K562 (cell line): ENCODE measurements around the gene ABHD5. TPM values are rescaled to one million over a fixed set of nuclear protein-coding genes. Genes with fewer than 3 reads are reported as not detected.

ENCODE experiments used
- CSDE1 ChIP-seq, 2 experiments: fragments of 450-650 bp; IDR thresholded peaks; 2 replicates each; pipeline ENCODE4 v1.6.1; 2016; ENCODE audit warnings: mild to moderate bottlenecking in 1 of 2
- CXXC5 ChIP-seq: fragments of 250-450 bp; sonication (Bioruptor Pico); IDR thresholded peaks from 2 replicates; pipeline ENCODE4 v1.8.0; 2022; ENCODE audit warnings: inconsistent platforms, mild to moderate bottlenecking, moderate library complexity
- KLF13 ChIP-seq: fragments of 450-650 bp; IDR thresholded peaks from 2 replicates; pipeline ENCODE4 v1.6.1; 2016; ENCODE audit warnings: missing genetic modification characterization, low read depth, mild to moderate bottlenecking, missing compliant biosample characterization, moderate library complexity, borderline replicate concordance
- L3MBTL2 ChIP-seq: fragments of 450-650 bp; IDR thresholded peaks from 2 replicates; pipeline ENCODE4 v1.6.1; 2016; ENCODE audit warnings: mild to moderate bottlenecking, moderate library complexity
- SIN3A ChIP-seq, 2 experiments: fragments of 150-350 bp in 1 of 2; IDR thresholded peaks; 2 replicates each; pipeline ENCODE4 v1.6.1; 2011 to 2016; ENCODE audit warnings: borderline replicate concordance in 2 of 2, low read depth in 2 of 2, low read length in 2 of 2, mild to moderate bottlenecking in 2 of 2, moderate library complexity in 2 of 2; ENCODE audit not compliant: control insufficient read depth in 1 of 2
- ZBTB17 ChIP-seq: fragments of 450-650 bp; formaldehyde crosslinking; IDR thresholded peaks from 2 replicates; pipeline ENCODE4 v1.4.0; 2020; ENCODE audit warnings: mild to moderate bottlenecking
- ZNF696 ChIP-seq: fragments of 250-450 bp; sonication (Bioruptor Pico); conservative IDR thresholded peaks from 2 replicates; pipeline ENCODE4 v1.4.0; 2020; ENCODE audit warnings: mild to moderate bottlenecking, moderate library complexity
- polyA plus RNA-seq, 8 experiments: library from polyadenylated mRNA; depleted of rRNA in 4 of 8; stranded (reverse) in 5 of 8; unstranded in 3 of 8; fragments of >200 nt; fragmentation: Nextera tagmentation in 2 of 8; fragmentation: Illumina TruSeq in 1 of 8; extraction: Ambion mirVana in 2 of 8; extraction: Trizol in 1 of 8; gene quantifications; 2 replicates each; pipeline versions ENCODE4 v1.2.1 to v1.2.3, GENCODE V29; 2011 to 2014; ENCODE audit warnings: inconsistent platforms in 1 of 8, missing spikeins in 1 of 8
- total RNA-seq, 7 experiments: library from RNA; depleted of rRNA in 6 of 7; stranded (reverse); fragments of >200 nt in 6 of 7; fragmentation: Illumina TruSeq in 2 of 7; extraction: Trizol in 2 of 7; gene quantifications; 2 replicates each; pipeline versions ENCODE4 v1.2.1 to v1.2.3, GENCODE V29; 2011 to 2021; ENCODE audit warnings: low replicate concordance in 1 of 7
- TF ChIP-seq, protein P1 (sequence below): fragments of 200-600 bp; sonication (generic); IDR thresholded peaks from one replicate; pipeline ENCODE4 v1.6.1; 2012; ENCODE audit warnings: mild to moderate bottlenecking, low read depth, low read length, inconsistent platforms
- TF ChIP-seq, protein P2 (sequence below), 2 experiments: fragments of 450-650 bp in 1 of 2; sonication (generic) in 1 of 2; formaldehyde crosslinking in 1 of 2; IDR thresholded peaks in 1 of 2; conservative IDR thresholded peaks in 1 of 2; 2 replicates each; pipeline versions ENCODE4 v1.6.1 to v1.8.1; 2016 to 2023; ENCODE audit warnings: mild to moderate bottlenecking in 2 of 2, moderate library complexity in 2 of 2, inconsistent platforms in 1 of 2, missing genetic modification reagents in 1 of 2
- TF ChIP-seq, protein P3 (sequence below): fragments of 150-350 bp; IDR thresholded peaks from 2 replicates; pipeline ENCODE4 v1.6.1; 2014; ENCODE audit warnings: low read depth, mild to moderate bottlenecking, low read length, borderline replicate concordance

Gene ABHD5
- total and polyA plus RNA-seq, 9 of the 15 experiments (the other 6 are each of a cell fraction or from before 2014, with no cell fraction given), result 27.8 to 61.7 (median 39.9) TPM

DNA sequence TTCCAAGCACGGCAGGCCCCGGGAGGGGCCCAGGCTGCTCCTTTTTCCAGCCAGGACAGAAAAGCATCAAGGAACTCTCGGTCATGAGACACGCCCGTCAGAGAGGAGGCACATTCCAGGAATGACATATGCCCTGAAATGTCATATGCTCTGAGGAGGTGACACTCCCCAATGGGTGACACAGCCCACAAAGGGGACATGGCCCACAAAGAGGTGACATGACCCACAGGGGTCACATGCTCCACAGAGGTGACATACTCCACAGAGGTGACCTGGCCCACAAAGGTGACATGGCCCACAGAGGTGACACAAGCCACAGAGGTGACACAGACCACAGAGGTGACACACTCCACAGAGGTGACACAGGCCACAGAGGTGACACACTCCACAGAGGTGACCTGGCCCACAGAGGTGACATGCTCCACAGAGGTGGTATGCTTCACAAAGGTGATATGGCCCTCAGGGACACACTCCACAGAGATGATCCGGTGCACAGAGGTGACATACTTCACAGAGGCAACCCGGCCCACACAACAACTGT, 79.2 kb downstream of the ABHD5 start (continued):
- TF ChIP-seq, protein P1, sequence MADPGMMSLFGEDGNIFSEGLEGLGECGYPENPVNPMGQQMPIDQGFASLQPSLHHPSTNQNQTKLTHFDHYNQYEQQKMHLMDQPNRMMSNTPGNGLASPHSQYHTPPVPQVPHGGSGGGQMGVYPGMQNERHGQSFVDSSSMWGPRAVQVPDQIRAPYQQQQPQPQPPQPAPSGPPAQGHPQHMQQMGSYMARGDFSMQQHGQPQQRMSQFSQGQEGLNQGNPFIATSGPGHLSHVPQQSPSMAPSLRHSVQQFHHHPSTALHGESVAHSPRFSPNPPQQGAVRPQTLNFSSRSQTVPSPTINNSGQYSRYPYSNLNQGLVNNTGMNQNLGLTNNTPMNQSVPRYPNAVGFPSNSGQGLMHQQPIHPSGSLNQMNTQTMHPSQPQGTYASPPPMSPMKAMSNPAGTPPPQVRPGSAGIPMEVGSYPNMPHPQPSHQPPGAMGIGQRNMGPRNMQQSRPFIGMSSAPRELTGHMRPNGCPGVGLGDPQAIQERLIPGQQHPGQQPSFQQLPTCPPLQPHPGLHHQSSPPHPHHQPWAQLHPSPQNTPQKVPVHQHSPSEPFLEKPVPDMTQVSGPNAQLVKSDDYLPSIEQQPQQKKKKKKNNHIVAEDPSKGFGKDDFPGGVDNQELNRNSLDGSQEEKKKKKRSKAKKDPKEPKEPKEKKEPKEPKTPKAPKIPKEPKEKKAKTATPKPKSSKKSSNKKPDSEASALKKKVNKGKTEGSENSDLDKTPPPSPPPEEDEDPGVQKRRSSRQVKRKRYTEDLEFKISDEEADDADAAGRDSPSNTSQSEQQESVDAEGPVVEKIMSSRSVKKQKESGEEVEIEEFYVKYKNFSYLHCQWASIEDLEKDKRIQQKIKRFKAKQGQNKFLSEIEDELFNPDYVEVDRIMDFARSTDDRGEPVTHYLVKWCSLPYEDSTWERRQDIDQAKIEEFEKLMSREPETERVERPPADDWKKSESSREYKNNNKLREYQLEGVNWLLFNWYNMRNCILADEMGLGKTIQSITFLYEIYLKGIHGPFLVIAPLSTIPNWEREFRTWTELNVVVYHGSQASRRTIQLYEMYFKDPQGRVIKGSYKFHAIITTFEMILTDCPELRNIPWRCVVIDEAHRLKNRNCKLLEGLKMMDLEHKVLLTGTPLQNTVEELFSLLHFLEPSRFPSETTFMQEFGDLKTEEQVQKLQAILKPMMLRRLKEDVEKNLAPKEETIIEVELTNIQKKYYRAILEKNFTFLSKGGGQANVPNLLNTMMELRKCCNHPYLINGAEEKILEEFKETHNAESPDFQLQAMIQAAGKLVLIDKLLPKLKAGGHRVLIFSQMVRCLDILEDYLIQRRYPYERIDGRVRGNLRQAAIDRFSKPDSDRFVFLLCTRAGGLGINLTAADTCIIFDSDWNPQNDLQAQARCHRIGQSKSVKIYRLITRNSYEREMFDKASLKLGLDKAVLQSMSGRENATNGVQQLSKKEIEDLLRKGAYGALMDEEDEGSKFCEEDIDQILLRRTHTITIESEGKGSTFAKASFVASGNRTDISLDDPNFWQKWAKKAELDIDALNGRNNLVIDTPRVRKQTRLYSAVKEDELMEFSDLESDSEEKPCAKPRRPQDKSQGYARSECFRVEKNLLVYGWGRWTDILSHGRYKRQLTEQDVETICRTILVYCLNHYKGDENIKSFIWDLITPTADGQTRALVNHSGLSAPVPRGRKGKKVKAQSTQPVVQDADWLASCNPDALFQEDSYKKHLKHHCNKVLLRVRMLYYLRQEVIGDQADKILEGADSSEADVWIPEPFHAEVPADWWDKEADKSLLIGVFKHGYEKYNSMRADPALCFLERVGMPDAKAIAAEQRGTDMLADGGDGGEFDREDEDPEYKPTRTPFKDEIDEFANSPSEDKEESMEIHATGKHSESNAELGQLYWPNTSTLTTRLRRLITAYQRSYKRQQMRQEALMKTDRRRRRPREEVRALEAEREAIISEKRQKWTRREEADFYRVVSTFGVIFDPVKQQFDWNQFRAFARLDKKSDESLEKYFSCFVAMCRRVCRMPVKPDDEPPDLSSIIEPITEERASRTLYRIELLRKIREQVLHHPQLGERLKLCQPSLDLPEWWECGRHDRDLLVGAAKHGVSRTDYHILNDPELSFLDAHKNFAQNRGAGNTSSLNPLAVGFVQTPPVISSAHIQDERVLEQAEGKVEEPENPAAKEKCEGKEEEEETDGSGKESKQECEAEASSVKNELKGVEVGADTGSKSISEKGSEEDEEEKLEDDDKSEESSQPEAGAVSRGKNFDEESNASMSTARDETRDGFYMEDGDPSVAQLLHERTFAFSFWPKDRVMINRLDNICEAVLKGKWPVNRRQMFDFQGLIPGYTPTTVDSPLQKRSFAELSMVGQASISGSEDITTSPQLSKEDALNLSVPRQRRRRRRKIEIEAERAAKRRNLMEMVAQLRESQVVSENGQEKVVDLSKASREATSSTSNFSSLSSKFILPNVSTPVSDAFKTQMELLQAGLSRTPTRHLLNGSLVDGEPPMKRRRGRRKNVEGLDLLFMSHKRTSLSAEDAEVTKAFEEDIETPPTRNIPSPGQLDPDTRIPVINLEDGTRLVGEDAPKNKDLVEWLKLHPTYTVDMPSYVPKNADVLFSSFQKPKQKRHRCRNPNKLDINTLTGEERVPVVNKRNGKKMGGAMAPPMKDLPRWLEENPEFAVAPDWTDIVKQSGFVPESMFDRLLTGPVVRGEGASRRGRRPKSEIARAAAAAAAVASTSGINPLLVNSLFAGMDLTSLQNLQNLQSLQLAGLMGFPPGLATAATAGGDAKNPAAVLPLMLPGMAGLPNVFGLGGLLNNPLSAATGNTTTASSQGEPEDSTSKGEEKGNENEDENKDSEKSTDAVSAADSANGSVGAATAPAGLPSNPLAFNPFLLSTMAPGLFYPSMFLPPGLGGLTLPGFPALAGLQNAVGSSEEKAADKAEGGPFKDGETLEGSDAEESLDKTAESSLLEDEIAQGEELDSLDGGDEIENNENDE, result no peak
- TF ChIP-seq CXXC5 (CRISPR knock-in tag), result peak; percentile 39; the same call in 1 of the 2 replicates
- no peak for TF ChIP-seq ZNF696 (CRISPR knock-in tag)
- TF ChIP-seq SIN3A (IDR thresholded peaks at IDR 0.05; ENCODE audit: borderline replicate concordance in 2 of 2, control insufficient read depth in 1 of 2, low read depth in 2 of 2, low read length in 2 of 2), result 0 out of 4 replicates have a peak, but pooled peaks of 1 of the 2 experiments have one; percentile 42
- no peak for TF ChIP-seq KLF13 (tag)
- TF ChIP-seq L3MBTL2, result peak; percentile 42; the same call in 1 of the 2 replicates
- TF ChIP-seq, protein P2, sequence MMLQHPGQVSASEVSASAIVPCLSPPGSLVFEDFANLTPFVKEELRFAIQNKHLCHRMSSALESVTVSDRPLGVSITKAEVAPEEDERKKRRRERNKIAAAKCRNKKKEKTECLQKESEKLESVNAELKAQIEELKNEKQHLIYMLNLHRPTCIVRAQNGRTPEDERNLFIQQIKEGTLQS (IDR thresholded peaks at IDR 0.05), result peak; percentile 63; the same call in 1 of the 2 replicates
- TF ChIP-seq, protein P2 (CRISPR knock-in tag; conservative IDR thresholded peaks at IDR 0.05), result no peak
- TF ChIP-seq, protein P3, sequence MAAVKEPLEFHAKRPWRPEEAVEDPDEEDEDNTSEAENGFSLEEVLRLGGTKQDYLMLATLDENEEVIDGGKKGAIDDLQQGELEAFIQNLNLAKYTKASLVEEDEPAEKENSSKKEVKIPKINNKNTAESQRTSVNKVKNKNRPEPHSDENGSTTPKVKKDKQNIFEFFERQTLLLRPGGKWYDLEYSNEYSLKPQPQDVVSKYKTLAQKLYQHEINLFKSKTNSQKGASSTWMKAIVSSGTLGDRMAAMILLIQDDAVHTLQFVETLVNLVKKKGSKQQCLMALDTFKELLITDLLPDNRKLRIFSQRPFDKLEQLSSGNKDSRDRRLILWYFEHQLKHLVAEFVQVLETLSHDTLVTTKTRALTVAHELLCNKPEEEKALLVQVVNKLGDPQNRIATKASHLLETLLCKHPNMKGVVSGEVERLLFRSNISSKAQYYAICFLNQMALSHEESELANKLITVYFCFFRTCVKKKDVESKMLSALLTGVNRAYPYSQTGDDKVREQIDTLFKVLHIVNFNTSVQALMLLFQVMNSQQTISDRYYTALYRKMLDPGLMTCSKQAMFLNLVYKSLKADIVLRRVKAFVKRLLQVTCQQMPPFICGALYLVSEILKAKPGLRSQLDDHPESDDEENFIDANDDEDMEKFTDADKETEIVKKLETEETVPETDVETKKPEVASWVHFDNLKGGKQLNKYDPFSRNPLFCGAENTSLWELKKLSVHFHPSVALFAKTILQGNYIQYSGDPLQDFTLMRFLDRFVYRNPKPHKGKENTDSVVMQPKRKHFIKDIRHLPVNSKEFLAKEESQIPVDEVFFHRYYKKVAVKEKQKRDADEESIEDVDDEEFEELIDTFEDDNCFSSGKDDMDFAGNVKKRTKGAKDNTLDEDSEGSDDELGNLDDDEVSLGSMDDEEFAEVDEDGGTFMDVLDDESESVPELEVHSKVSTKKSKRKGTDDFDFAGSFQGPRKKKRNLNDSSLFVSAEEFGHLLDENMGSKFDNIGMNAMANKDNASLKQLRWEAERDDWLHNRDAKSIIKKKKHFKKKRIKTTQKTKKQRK, result no peak
- no peak for TF ChIP-seq CSDE1 (IDR thresholded peaks at IDR 0.05)
- TF ChIP-seq ZBTB17 (CRISPR knock-in tag), result peak; percentile 13; the same call in 1 of the 2 replicates
